Endothelial cell of umbilical vein (primary cell): ENCODE results near the gene LDLRAD3. TPM values are rescaled to one million over a fixed set of nuclear protein-coding genes. Genes with fewer than 3 reads are reported as not detected.

Experiments used
- BruUV-seq: library from RNA; stranded (reverse); fragments of 400-500 nt; replicated peaks from 2 replicates; lab custom pipeline; 2021; lab: Mats Ljungman, UMichigan
- CTCF ChIA-PET: fragments of 300-600, 350-600 bp; sonication (Branson Sonifier 250); formaldehyde crosslinking; loops from one replicate; lab custom pipeline; 2021; ENCODE audit warnings: antibody characterized with exemption, inconsistent platforms; lab: Charles Lee
- POLR2A ChIA-PET: fragments of 300-600, 350-600 bp; sonication (Branson Sonifier 250); formaldehyde crosslinking; loops from one replicate; lab custom pipeline; 2021; ENCODE audit warnings: antibody characterized with exemption, inconsistent platforms; lab: Charles Lee
- DNase-seq: peaks from one replicate; pipeline ENCODE4 v3.0.0-alpha.2; 2011; ENCODE audit warnings: low read depth, low spot score
- FAIRE-seq: peaks from 2 replicates; lab custom pipeline; 2011; peaks lifted over from hg19 to GRCh38; lab: Jason Lieb, UNC
- H2AFZ ChIP-seq: 2 replicates; pipeline ENCODE4 v1.6.0; 2012; ENCODE audit warnings: low read depth, low read length, control low read depth, inconsistent platforms
- H3K27ac ChIP-seq: 2 replicates; pipeline ENCODE4 v1.5.1; 2011; ENCODE audit warnings: low read depth, mild to moderate bottlenecking, control low read depth, low read length, moderate library complexity; ENCODE audit not compliant: insufficient read depth
- H3K27me3 ChIP-seq, 2 experiments: 2 replicates each; pipeline versions ENCODE4 v1.6.0 to v1.6.1; 2011; ENCODE audit warnings: low read length in 2 of 2, mixed read lengths in 1 of 2; ENCODE audit not compliant: control insufficient read depth in 2 of 2, insufficient read depth in 2 of 2
- H3K36me3 ChIP-seq, 2 experiments: 2 replicates in 1 of 2; 3 replicates in 1 of 2; pipeline ENCODE4 v1.5.1; 2011; ENCODE audit warnings: low read length in 2 of 2, mild to moderate bottlenecking in 1 of 2, moderate library complexity in 1 of 2; ENCODE audit not compliant: control insufficient read depth in 2 of 2, insufficient read depth in 2 of 2; ENCODE audit errors: extremely low read depth in 1 of 2
- H3K4me1 ChIP-seq: 3 replicates; pipeline ENCODE4 v1.5.1; 2011; ENCODE audit warnings: mild to moderate bottlenecking, low read length; ENCODE audit not compliant: control insufficient read depth, insufficient read depth; ENCODE audit errors: extremely low read depth
- H3K4me2 ChIP-seq: 2 replicates; pipeline ENCODE4 v1.6.1; 2011; ENCODE audit warnings: low read length, control low read depth, mixed read lengths; ENCODE audit not compliant: insufficient read depth
- H3K4me3 ChIP-seq, 3 experiments: fragments of 200-600 bp in 1 of 3; sonication (generic), shearing (Covaris generic) in 1 of 3; replicated peaks in 1 of 3; 2 replicates each; pipeline ENCODE4 v1.5.1; 2011 to 2016; ENCODE audit warnings: control low read depth in 3 of 3, low read length in 3 of 3, mild to moderate bottlenecking in 2 of 3, inconsistent platforms in 1 of 3, low read depth in 1 of 3, moderate library complexity in 1 of 3; ENCODE audit not compliant: insufficient read depth in 1 of 3
- H3K79me2 ChIP-seq: 2 replicates; pipeline ENCODE4 v1.6.0; 2012; ENCODE audit warnings: low read length, inconsistent platforms; ENCODE audit not compliant: control insufficient read depth, insufficient read depth
- H3K9ac ChIP-seq: replicated peaks from 2 replicates; pipeline ENCODE3; 2011; ENCODE audit warnings: low read length, control low read depth; ENCODE audit not compliant: insufficient read depth; ENCODE audit errors: extremely low read depth
- H3K9me1 ChIP-seq: replicated peaks from 3 replicates; pipeline ENCODE4 v1.6.0; 2011; ENCODE audit warnings: mild to moderate bottlenecking, low read length; ENCODE audit not compliant: control insufficient read depth, insufficient read depth; ENCODE audit errors: extremely low read depth
- H3K9me3 ChIP-seq: replicated peaks from 2 replicates; pipeline ENCODE4 v1.5.1; 2012; ENCODE audit warnings: low read length, inconsistent platforms; ENCODE audit not compliant: control insufficient read depth, insufficient read depth
- H4K20me1 ChIP-seq: replicated peaks from 2 replicates; pipeline ENCODE3; 2011; ENCODE audit warnings: mild to moderate bottlenecking, low read length; ENCODE audit not compliant: control insufficient read depth, insufficient read depth; ENCODE audit errors: extremely low read depth
- FOS ChIP-seq: IDR thresholded peaks from 2 replicates; pipeline ENCODE4 v1.6.1; 2011; ENCODE audit warnings: mild to moderate bottlenecking, low read length, moderate library complexity, borderline replicate concordance; ENCODE audit not compliant: insufficient read depth
- GATA2 ChIP-seq: IDR thresholded peaks from 2 replicates; pipeline ENCODE4 v1.7.0; 2011; ENCODE audit warnings: low read depth, mild to moderate bottlenecking, moderate library complexity, mixed read lengths, low read length; ENCODE audit not compliant: insufficient read length, insufficient read depth
- JUN ChIP-seq: IDR thresholded peaks from 2 replicates; pipeline ENCODE4 v1.6.1; 2011; ENCODE audit warnings: borderline replicate concordance, low read depth; ENCODE audit not compliant: insufficient read length, insufficient read depth
- MYC ChIP-seq: IDR thresholded peaks from one replicate; pipeline ENCODE4 v1.6.1; 2011; ENCODE audit warnings: mild to moderate bottlenecking, low read depth, low read length
- POLR2A ChIP-seq: IDR thresholded peaks from 2 replicates; pipeline ENCODE4 v1.6.1; 2012; ENCODE audit warnings: low read depth, mild to moderate bottlenecking, control low read depth, low read length
- POLR2AphosphoS5 ChIP-seq: IDR thresholded peaks from 2 replicates; pipeline ENCODE4 v1.6.1; 2012; ENCODE audit warnings: low read depth, mild to moderate bottlenecking, control low read depth, low read length, moderate library complexity; ENCODE audit not compliant: insufficient read depth
- dilution Hi-C: fragments of 300-500 bp; cut with MboI; formaldehyde crosslinking; loops from one replicate; pipeline ENCODE4 v1.15.0; 2019; ENCODE audit warnings: low sequenced_read_pairs; ENCODE audit not compliant: extremely low pct_ligation_motif_present
- intact Hi-C: fragments of 100-400 bp; cut with micrococcal nuclease; formaldehyde crosslinking; loops from one replicate; pipeline ENCODE4 v1.10.0; 2022
- polyA plus RNA-seq, 4 experiments: library from polyadenylated mRNA; depleted of rRNA in 3 of 4; stranded (reverse) in 3 of 4; unstranded in 1 of 4; fragments of >200 nt; gene quantifications; 2 replicates each; pipeline versions ENCODE4 v1.2.1 to v1.2.3, GENCODE V29; 2011 to 2012; ENCODE audit warnings: missing spikeins in 1 of 4
- total RNA-seq: library from RNA; stranded (reverse); gene quantifications from 2 replicates; pipeline ENCODE4 v1.2.3, GENCODE V29; 2021

Gene LDLRAD3
- total and polyA plus RNA-seq, 2 donors (not counting 3 experiments of a cell fraction or from before 2014, with no cell fraction given), result 17.9 to 25.1 TPM

DNA sequence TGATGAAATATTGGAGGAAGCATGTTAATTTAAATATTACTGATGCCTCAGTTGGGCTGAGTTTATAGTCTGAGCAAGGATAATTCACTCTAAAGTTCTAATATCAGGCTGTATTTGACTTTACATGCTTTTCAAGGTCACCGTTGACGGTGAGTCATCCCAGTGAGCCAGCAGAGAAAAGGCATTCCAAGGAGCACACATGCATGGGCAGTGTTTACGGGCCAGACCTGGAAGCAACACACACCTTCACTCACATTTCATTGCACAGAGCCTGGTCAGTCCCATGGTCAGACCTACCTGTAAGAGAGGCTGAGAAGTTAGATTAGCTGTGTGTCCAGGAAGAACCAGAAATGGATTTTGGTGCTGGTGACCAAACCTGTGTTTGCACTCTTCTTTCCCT, 291.9 kb downstream of the LDLRAD3 start:
- Histone ChIP-seq H4K20me1 (no peaks in the 10 kb centered on the region), H3K4me1 (peaks cover 11% of the 10 kb centered on the region), H3K9me1 (no peaks in the 10 kb centered on the region), H3K4me3 (no peak overlapping the region), H3K27ac (no peak overlapping the region), H3K9me3 (no peaks in the 10 kb centered on the region), H3K9ac (no peak overlapping the region), H3K36me3 (no peaks in the 10 kb centered on the region), H3K79me2 (no peaks in the 10 kb centered on the region), H3K27me3 (no peaks in the 10 kb centered on the region), H2AFZ (no peak overlapping the region), H3K4me2 (no peak overlapping the region)
- dilution Hi-C loops, result no loop called here
- intact Hi-C loops, result no loop called here
- BruUV-seq, result no TSS peak
- POLR2A ChIA-PET, result no interaction called here
- DNase-seq (no peak), FAIRE-seq (no peak)
- TF ChIP-seq POLR2A (no peak), JUN (peak; percentile 23), FOS (peak; percentile 24)
- CTCF ChIA-PET, result interaction anchor here (1.0 to 1.3 kb wide), 3 partner anchors 16 to 30 kb away, joined by 3 read pairs; no protein-coding TSS in a partner anchor

DNA sequence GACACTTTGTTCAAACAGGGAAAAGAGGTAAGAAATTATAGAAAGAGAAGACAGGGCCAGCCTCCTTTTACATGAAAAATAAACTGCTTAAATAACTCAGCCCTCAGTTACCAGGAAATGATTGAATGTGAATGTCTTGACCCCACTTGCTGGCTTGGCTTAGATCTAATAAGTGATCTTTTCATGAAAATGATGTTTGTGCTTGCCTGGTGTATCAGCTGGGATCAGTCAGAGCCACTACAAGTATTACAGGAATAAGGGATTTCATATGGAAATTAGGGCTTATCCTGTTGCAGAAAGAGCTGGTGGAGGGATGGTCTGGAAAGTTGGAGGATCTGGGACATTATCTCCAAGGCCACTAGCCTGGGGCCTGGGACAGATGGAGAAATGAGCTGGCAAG, 293.5 kb downstream of the LDLRAD3 start:
- Histone ChIP-seq H3K36me3 (no peaks in the 10 kb centered on the region), H3K9me1 (no peaks in the 10 kb centered on the region), H3K27ac (no peak overlapping the region), H3K9me3 (no peaks in the 10 kb centered on the region), H3K4me3 (no peak overlapping the region), H3K9ac (no peak overlapping the region), H3K27me3 (no peaks in the 10 kb centered on the region), H3K4me2 (no peak overlapping the region), H3K4me1 (no peaks in the 10 kb centered on the region), H4K20me1 (no peaks in the 10 kb centered on the region), H2AFZ (no peak overlapping the region), H3K79me2 (no peaks in the 10 kb centered on the region)
- dilution Hi-C loops (no loop called here), intact Hi-C loops (no loop called here)
- peak; percentile 56 for DNase-seq
- no TSS peak for BruUV-seq
- TF ChIP-seq POLR2AphosphoS5 (no peak), MYC (no peak), GATA2 (no peak), FOS (no peak)
- POLR2A ChIA-PET, result no interaction called here
- CTCF ChIA-PET, result interaction anchor here (1.9 kb wide), 1 partner anchor 415 kb away, joined by 7 read pairs; no protein-coding TSS in a partner anchor
- FAIRE-seq, result peak; percentile 26
